Psoas muscle (tissue), 8 donors: ENCODE measurements around the gene TMIGD1. TPM values are rescaled to one million over a fixed set of nuclear protein-coding genes. Genes with fewer than 3 reads are reported as not detected.

Experiments used
- ATAC-seq, 4 donors: fragments of 200-7000 bp; cut with Tn5 transposase; one replicate each; pipeline ENCODE4 v1.9.1; 2020; ENCODE audit warnings: moderate library complexity in 3 of 4, mild to moderate bottlenecking in 2 of 4
- DNase-seq, 2 donors: peaks; one replicate each; pipeline ENCODE4 v3.0.0-alpha.2; 2020
- H3K27ac ChIP-seq: fragments of 200-600 bp; one replicate; pipeline ENCODE4 v1.8.0; 2022
- H3K27me3 ChIP-seq, 3 donors: fragments of 200-600 bp in 1 of 3; one replicate each; pipeline versions ENCODE4 v1.6.1 to v1.8.0; 2013 to 2022; ENCODE audit warnings: low read length in 2 of 3, mild to moderate bottlenecking in 2 of 3, moderate library complexity in 1 of 3; ENCODE audit not compliant: insufficient read depth in 3 of 3
- H3K36me3 ChIP-seq, 2 donors: fragments of 200-600 bp in 1 of 2; one replicate each; pipeline versions ENCODE4 v1.6.1 to v1.8.0; 2013 to 2022; ENCODE audit warnings: low read depth in 1 of 2, mild to moderate bottlenecking in 1 of 2, moderate library complexity in 1 of 2; ENCODE audit not compliant: insufficient read depth in 1 of 2
- H3K4me1 ChIP-seq: fragments of 200-600 bp; one replicate; pipeline ENCODE4 v1.8.0; 2022
- H3K4me3 ChIP-seq: fragments of 200-600 bp; one replicate; pipeline ENCODE4 v1.8.0; 2022; ENCODE audit warnings: mild to moderate bottlenecking
- H3K9me3 ChIP-seq: fragments of 200-600 bp; one replicate; pipeline ENCODE4 v1.8.0; 2022
- WGBS, 3 donors: extraction: QIAGEN DNeasy Blood & Tissue Kit; methylation state at CpG; one replicate each; pipeline versions ENCODE4 v1.1.6 to v1.1.7; 2013; 5-methylcytosine and 5-hydroxymethylcytosine counted together
- intact Hi-C, 2 donors: fragments of 100-400 bp; cut with DNase I; formaldehyde crosslinking; loops; one replicate each; pipeline versions ENCODE4 v1.11.0 to v1.14.2; 2022
- polyA plus RNA-seq, 3 donors: library from polyadenylated mRNA; stranded (reverse); fragments of 200-250 nt; gene quantifications; one replicate each; pipeline ENCODE4 v1.2.3, GENCODE V29; 2013
- total RNA-seq, 4 donors: library from RNA; stranded (reverse); fragmentation: NEBNext Ultra II Directional in 2 of 4; extraction: Animal tissue kit (Norgen Biotek cat#: 25700) in 2 of 4; gene quantifications; one replicate each; pipeline versions ENCODE4 v1.2.1 to v1.2.4, GENCODE V29; 2021 to 2023
- TF ChIP-seq, protein P1 (sequence below): fragments of 200-600 bp; IDR thresholded peaks from one replicate; pipeline ENCODE4 v1.8.0; 2022; ENCODE audit warnings: antibody characterized with exemption
- donor health status: healthy with polysubstance abuse.
- donor health status: DM: no; HTN: no; CAD: no; lungs with moderate emphysema.
- donor health status: Bipolar disorder and iron deficiency.
- donor health status: healthy.
- donor health status: DM: yes; HTN: yes; CAD: no.
- donor health status: DM: no; HTN: no; CAD: no.
- donor health status: DM: no; HTN: no; CAD: no.
- donor health status: DM: yes; HTN: yes; CAD: no.

TMIGD1 gene
- total and polyA plus RNA-seq, 7 donors, result not detected

- no peaks in the 10 kb centered on the region for H3K27me3 ChIP-seq
- intact Hi-C loops, result loop anchor here in 1 of 2 donors (5.0 kb wide), 1 partner anchor 237 kb away; no protein-coding TSS in a partner anchor
- H3K4me3 ChIP-seq, result no peak overlapping the region
- H3K9me3 ChIP-seq, result no peaks in the 10 kb centered on the region
- H3K27ac ChIP-seq, result no peak overlapping the region
- TF ChIP-seq, protein P1, sequence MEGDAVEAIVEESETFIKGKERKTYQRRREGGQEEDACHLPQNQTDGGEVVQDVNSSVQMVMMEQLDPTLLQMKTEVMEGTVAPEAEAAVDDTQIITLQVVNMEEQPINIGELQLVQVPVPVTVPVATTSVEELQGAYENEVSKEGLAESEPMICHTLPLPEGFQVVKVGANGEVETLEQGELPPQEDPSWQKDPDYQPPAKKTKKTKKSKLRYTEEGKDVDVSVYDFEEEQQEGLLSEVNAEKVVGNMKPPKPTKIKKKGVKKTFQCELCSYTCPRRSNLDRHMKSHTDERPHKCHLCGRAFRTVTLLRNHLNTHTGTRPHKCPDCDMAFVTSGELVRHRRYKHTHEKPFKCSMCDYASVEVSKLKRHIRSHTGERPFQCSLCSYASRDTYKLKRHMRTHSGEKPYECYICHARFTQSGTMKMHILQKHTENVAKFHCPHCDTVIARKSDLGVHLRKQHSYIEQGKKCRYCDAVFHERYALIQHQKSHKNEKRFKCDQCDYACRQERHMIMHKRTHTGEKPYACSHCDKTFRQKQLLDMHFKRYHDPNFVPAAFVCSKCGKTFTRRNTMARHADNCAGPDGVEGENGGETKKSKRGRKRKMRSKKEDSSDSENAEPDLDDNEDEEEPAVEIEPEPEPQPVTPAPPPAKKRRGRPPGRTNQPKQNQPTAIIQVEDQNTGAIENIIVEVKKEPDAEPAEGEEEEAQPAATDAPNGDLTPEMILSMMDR, result no peak
- H3K36me3 ChIP-seq, result no peaks in the 10 kb centered on the region
- ATAC-seq (no peak), DNase-seq (no peak)
- no peaks in the 10 kb centered on the region for H3K4me1 ChIP-seq
- 69 to 83% (median 74%) methylated on average over 2 of the region's 2 CpGs for WGBS, 3 donors
Measured at GRCh38 chr17:30339086-30339485, 5.2 kb upstream of the TMIGD1 start.

DNA sequence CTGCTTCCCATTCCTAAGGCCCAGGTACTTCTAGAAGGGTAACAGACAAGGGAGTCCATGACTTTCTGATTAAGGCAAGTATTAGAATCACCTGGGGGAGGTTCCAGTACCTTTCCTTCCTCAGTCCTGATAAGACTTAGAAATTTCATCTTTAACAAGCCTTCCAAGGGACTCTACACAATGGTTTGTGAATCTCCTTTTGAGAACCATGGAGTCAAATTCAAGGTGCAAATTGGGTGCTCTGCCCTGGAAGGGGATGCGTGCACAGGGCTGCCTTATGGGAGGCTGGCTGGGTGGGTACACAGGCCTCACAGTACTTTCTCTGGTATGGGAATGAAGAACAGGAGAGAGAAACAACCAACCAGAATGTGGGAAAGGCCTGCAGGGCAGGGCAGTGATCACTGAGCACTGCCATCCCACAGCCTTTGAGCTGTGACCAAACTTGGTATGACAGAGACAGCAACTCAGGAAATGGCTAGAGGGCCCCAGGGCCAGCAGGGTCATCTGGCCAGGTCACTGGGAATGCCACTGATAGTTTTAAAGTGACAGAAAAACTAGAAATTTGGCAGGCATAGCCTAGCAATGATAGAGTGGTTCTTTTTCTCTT is 3.6 kb upstream of the TMIGD1 start:
- Histone ChIP-seq H3K27ac (no peak overlapping the region), H3K36me3 (no peaks in the 10 kb centered on the region), H3K9me3 (no peaks in the 10 kb centered on the region), H3K4me1 (no peaks in the 10 kb centered on the region), H3K4me3 (no peak overlapping the region), H3K27me3 (peaks cover 0 to 4% (median 0%) of the 10 kb centered on the region in 3 donors)
- ATAC-seq, result no peak
- intact Hi-C loops, result loop anchor here in 1 of 2 donors (5.0 kb wide), 1 partner anchor 235 kb away; no protein-coding TSS in a partner anchor
- DNase-seq, result no peak
- WGBS, 3 donors, result 93 to 100% (median 97%) methylated on average over 1 of the region's 1 CpG
- TF ChIP-seq, protein P1, result no peak

DNA sequence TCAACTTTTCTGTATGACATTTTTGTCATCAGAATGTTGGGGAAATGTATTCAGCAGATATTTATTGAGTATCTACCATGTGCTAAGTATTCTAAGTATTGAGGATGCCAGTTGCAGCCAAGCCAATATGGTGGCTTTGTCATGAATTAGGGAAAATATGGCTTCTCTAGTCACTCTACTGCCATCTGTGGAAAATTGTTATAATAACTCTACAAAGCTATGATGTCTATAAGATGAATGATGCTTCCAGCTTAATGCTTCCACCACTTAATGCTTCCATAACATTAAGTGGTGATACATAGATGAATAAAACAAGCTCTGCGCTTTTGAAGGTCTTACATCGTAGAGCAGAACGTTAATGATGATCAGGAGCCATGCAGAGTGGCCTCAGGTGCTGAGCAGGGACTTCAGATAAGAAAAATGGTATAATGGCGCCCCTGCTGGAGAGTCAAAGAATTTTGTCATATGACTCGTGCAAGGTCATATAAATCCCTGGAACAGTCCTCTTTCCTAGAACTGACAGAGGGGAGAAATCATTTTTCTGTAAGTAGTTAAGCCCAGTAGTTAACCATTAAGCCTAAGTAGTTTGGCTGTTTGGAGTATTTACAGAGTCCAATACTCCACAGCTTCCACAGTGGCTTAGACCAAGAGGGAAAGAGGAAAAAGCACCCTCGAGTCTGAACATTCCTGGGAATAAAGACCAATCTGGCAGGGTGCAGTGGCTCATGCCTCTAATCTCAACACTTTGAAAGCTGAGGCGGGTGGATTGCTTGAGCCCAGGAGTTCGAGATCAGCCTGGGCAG is 2.7 kb upstream of the TMIGD1 start:
- Histone ChIP-seq H3K4me3 (no peak overlapping the region), H3K27me3 (peaks cover 0 to 4% (median 0%) of the 10 kb centered on the region in 3 donors), H3K9me3 (no peaks in the 10 kb centered on the region), H3K4me1 (no peaks in the 10 kb centered on the region), H3K27ac (no peak overlapping the region), H3K36me3 (no peaks in the 10 kb centered on the region)
- DNase-seq, result no peak
- TF ChIP-seq, protein P1, result peak; percentile 44
- WGBS, 3 donors, result 49 to 61% (median 59%) methylated on average over 8 of the region's 8 CpGs
- intact Hi-C loops, result loop anchor here in 1 of 2 donors (5.0 kb wide), 1 partner anchor 234 kb away; no protein-coding TSS in a partner anchor
- no peak for ATAC-seq

DNA sequence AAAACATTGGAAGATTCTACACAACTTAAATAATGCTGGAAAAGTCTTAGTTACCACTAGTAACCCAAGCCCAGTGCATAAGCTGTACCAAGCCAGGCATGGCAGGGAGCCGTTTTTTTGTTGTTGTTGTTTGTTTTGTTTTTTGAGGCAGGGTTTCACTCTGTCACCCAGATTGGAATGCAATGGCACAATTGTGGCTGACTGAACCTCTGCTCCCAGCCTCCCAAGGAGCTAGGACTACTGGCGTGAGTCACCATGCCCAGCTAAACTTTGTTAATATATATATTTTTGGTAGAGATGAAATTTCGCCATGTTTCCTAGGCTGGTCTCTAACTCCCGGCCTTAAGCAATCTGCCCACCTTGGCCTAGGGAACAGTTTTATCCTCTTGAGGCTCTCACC is 564 bp upstream of the TMIGD1 start:
- DNase-seq (no peak), ATAC-seq (no peak)
- no peak overlapping the region for H3K27ac ChIP-seq
- 83 to 91% (median 85%) methylated on average over 4 of the region's 4 CpGs for WGBS, 3 donors
- TF ChIP-seq, protein P1, result no peak
- H3K4me3 ChIP-seq, result no peak overlapping the region
- intact Hi-C loops, result no loop called here
- no peaks in the 10 kb centered on the region for H3K36me3 ChIP-seq
- H3K9me3 ChIP-seq, result no peaks in the 10 kb centered on the region
- no peaks in the 10 kb centered on the region for H3K4me1 ChIP-seq
- peaks cover 0 to 4% (median 0%) of the 10 kb centered on the region in 3 donors for H3K27me3 ChIP-seq
